SK-N-MC (cell line): ENCODE results near the gene SLCO3A1.

ENCODE experiments used
- EZH2 ChIP-seq: fragments of 200-600 bp; sonication (generic); IDR thresholded peaks from one replicate; pipeline ENCODE4 v1.6.1; 2017; ENCODE audit warnings: antibody characterized with exemption
- POLR2AphosphoS5 ChIP-seq: IDR thresholded peaks from 2 replicates; pipeline ENCODE4 v1.6.1; 2012; ENCODE audit warnings: mild to moderate bottlenecking, low read depth, low read length, borderline replicate concordance

DNA sequence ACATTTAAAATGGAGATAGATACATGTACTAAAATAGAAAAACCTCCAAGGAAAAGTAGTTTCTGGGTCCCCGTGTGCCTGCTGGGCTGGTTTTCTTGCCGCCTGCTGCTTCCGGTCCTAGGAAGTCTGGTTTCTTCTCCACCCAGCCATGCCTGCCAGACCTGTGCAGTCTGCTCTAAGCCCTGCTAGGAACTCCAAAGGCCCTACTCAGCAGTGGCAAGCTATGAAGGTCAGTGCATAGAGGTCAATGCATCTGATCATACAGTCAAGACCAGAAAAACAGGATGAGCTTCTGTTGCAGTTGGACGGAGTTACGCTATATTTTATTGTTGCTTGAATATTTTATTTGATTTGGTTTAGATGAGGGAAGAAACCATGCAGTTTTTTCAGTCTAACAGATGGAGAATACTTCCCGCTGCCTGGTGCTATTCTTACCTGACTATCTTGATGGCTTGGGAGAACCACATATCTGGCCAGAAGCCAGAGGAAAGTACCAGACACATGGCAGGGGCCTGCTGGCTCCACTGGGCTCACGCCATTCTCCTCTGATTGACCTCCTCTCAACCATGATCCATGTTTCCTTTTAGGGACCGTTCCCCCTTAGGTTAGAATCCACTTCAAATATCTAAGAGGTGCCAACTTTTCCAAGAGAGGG is 313.4 kb downstream of the SLCO3A1 start:
- TF ChIP-seq POLR2AphosphoS5 (no peak), EZH2 (no peak)
